Measurements from ENCODE around the gene USHBP1.
A peak's percentile ranks its signal among the peaks of the same experiment; 100 is the strongest.
"Not testable (repeated sequence)": the region's sequence is repeated elsewhere in the genome, so short reads cannot be mapped to it uniquely, and the experiment has no call there.

Gene USHBP1

DNA sequence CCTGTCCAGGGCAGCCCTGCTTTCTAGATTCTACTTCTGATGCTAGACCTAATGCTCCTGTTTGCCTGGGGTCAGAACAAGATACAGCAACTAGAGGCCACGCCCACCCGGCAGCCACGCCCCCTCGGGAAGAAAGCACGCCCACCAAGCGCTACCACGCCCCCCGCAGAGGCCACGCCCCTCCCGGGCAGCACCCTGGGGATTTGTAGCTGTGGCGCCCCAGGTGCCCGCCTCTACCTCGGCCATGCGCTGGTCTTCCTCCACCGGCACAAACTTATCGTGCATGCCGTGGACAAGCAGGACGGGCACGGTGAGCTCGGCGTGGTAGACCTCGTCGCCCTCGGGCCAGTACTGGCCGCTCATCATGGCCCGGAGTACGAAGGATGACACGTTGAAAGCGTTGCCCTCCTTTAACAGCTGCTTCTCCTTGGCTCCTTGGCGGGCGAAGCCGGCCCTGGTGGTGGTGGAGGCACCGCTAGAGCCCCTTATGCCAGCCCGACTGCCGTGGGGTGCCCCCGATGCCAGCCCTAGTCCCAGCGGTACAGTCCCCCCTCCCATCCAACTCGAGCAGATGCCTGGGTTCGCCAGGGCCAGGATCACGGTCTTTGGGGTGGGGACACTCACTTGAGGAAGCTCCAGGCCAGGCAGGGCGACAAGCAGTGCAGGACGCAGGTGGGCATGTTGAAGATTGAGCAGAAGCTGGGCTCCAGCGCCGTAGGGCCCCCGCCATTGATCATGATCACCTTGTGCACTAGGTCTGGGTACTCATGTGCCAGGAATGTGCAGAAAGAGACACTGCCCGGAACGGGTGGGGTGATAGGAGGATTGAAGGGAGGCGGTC lies 29.7 kb upstream of the USHBP1 start:
- DNase-seq, result no peak

DNA sequence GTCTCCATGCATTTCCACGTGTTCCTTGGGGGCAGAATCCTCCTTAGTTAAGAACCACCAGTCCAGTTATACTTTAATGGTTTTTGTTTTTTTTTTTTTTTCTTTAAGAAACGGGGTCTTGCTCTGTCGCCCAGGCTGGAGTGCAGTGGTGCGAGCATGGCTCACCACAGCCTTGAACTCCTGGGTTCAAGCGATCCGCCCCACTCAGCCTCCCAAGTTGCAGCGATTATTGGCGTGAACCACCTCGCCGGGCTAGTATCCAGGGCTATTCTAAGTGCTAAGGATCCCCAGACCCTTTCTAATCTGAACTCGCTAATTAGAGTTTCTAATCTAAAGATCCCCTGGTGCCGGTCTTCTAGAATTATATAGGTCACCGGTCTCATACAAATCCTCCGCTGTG lies 29.1 kb upstream of the USHBP1 start:
- no peak for DNase-seq

- DNase-seq, result peak; percentile 86
Measured at GRCh38 chr19:17292301-17293074, 27.9 kb upstream of the USHBP1 start.

- peak; percentile 83 for DNase-seq
Measured at GRCh38 chr19:17289489-17289888, 24.9 kb upstream of the USHBP1 start.

DNA sequence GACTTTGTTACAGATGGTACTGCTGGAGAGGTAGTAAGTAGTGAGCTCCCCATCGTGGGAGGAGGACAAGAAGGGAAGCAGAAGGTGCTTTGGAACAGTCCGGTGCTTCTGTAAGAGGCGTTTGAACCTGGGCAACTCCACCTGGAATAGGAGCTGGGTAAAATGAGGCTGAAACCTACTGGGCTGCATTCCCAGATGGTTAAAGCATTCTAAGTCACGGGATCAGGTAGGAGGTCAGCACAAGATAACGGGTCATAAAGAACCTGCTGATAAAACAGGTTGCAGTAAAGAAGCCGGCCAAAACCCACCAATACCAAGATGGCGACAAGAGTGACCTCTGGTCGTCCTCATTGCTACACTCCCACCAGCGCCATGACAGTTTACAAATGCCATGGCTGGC lies 22.2 kb upstream of the USHBP1 start:
- DNase-seq, result no peak

GRCh38 chr19:17286263-17286662 lies 21.7 kb upstream of the USHBP1 start:
- DNase-seq, result no peak

DNA sequence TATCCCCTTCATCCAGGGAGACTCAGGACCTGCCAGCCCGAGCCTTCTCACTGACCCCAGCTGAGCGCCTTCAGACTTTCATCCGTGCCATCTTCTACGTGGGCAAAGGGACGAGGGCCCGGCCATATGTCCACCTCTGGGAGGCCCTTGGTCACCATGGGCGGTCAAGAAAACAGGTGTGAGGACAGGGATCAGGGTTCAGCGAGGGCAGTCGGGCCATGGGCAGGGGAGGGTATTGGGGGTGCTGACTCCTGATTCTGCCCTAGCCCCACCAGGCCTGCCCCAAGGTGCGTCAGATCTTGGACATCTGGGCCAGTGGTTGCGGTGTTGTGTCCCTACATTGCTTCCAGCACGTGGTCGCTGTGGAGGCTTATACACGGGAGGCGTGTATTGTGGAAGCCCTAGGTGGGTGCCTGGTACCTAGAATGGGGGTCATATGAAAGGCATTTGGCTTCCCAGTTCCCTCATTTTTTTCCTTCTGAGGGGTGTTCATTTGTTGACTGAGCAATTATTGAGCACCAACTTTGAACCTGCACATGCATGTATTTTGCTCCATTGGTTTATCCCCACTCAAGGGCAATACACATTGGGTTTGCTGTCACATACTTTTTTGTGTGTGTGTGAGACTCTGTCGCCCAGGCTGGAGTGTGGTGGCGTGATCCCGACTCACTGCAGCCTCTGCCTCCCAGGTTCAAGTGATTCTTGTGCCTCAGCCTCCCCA lies 21.0 kb upstream of the USHBP1 start:
- DNase-seq, result no peak

- no peak for DNase-seq
Measured at GRCh38 chr19:17283504-17283996, 19.0 kb upstream of the USHBP1 start.

DNA sequence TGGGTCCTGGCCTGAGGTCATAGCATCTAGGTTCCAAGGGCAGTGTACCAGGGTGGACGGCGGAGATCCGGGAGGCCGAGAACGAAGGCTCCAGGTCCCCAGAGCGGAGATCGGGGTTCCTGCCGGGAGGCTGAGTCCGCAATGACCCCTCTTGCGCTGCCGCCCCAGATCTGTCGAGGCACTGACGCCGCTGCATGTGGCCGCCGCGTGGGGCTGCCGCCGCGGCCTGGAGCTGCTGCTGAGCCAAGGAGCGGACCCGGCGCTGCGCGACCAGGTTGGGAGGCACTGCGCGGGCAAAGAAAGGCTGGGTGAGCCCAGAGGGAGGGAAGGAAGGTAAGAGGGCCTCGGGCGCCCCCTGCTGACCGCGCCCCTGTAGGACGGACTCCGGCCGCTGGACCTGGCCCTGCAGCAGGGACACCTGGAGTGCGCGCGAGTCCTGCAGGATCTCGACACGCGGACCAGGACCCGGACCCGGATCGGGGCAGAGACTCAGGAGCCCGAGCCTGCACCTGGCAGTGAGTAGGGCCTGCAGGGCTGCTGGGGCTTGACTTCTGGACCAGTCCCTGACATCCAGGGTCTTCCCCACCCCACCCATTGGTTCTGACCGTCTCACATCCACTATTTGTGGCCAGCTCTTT lies 18.1 kb upstream of the USHBP1 start:
- peak; percentile 70 for DNase-seq

DNA sequence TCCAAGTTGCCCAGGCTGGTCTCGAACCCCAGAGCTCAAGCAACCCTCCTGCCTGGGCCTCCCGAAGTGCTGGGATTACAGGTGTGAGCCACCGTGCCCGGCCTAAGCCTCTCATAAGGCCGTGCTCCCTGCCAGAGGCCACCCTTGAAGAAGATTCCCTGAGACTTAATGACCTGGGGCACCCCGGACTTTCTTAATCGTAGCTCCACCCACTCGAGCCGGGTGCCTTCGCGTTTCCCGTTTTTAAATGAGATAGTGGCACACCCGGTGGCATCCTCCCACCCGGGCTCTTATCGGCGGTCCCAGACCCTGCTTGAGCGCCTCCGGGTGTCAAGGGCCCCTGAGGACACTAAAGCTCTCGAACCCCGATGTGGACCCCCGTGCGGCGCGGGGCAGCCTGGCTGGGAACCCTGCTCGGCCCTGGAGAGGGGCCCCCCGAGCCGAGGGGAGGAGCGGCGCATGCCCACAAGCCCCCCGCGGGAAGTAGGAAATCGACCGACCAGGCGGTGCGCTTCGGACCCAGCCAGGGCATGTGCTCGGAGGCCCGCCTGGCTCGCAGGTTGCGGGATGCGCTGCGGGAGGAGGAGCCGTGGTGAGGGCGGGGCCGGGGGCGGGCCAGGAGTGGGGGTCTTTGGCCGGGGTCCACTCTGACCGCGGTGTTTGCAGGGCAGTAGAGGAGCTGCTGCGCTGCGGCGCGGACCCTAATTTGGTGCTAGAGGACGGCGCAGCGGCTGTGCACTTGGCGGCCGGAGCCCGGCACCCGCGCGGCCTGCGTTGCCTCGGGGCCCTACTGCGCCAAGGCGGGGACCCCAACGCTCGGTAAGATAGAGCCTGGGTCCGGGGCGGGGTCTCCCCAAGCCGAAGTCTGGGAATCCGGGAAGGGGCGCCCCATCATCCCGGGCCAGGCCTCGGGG lies 17.1 kb upstream of the USHBP1 start, which contains the start of gene ANKLE1:
Gene ANKLE1 (plus strand): TSS at position 511 of the 914 bp plus-strand sequence. CDS start 20 bp downstream, at position 531.
- peak; percentile 17 for DNase-seq

GRCh38 chr19:17279436-17279835 lies 14.9 kb upstream of the USHBP1 start:
- no peak for DNase-seq

- no peak for DNase-seq
Measured at GRCh38 chr19:17275441-17276175, 11.1 kb upstream of the USHBP1 start.

- not testable (repeated sequence) for DNase-seq
Measured at GRCh38 chr19:17274892-17275291, 10.3 kb upstream of the USHBP1 start.

- DNase-seq, result no peak
Measured at GRCh38 chr19:17268754-17269153, 4.2 kb upstream of the USHBP1 start.

DNA sequence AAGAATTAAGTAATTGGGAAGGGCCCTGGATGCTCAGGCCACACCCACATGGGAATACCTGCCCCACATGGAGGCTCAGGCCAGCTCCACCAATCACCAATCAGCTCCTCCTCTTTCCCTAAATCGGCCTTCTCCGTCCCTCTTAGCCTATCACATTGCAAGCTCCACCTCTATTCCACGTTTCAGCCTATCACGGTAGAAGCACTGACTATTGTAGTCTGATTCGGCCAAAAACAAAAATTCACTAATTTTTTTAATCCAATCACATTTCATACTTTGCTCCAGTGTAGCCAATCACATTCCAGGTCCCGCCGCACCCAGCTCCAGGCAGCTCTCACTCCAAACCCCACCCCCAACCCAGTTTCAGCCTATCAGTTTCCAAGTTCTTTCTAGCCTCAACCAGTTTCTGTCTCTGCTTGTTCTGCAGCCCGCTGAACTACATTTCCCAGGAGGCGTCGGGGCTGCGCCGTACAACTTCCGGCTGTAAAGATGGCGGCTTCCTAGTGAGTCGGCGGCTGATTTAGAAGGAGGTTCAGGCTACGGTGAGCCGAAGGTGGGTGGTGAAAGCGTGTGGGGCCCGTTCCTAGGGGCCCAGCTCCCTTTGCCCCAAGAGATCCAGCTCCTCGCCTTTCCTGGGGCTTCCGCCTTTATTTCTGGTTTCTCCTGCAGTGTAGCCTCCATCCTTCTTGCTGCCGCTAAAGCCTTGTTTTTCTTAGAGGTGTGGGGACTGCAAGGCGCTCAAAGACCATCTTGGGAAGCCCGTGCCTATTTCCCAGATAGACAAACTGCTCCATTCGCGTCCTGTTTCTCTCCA lies 2.6 kb upstream of the USHBP1 start, which contains the start of gene BABAM1:
Gene BABAM1 (plus strand): TSS at position 469 of the 814 bp plus-strand sequence. CDS start 1,364 bp downstream, outside the sequence.
- DNase-seq, result peak; percentile 99

- no peak for DNase-seq
Measured at GRCh38 chr19:17266589-17266974, 2.0 kb upstream of the USHBP1 start.

- no peak for DNase-seq
Measured at GRCh38 chr19:17266026-17266425, 1.5 kb upstream of the USHBP1 start.

DNA sequence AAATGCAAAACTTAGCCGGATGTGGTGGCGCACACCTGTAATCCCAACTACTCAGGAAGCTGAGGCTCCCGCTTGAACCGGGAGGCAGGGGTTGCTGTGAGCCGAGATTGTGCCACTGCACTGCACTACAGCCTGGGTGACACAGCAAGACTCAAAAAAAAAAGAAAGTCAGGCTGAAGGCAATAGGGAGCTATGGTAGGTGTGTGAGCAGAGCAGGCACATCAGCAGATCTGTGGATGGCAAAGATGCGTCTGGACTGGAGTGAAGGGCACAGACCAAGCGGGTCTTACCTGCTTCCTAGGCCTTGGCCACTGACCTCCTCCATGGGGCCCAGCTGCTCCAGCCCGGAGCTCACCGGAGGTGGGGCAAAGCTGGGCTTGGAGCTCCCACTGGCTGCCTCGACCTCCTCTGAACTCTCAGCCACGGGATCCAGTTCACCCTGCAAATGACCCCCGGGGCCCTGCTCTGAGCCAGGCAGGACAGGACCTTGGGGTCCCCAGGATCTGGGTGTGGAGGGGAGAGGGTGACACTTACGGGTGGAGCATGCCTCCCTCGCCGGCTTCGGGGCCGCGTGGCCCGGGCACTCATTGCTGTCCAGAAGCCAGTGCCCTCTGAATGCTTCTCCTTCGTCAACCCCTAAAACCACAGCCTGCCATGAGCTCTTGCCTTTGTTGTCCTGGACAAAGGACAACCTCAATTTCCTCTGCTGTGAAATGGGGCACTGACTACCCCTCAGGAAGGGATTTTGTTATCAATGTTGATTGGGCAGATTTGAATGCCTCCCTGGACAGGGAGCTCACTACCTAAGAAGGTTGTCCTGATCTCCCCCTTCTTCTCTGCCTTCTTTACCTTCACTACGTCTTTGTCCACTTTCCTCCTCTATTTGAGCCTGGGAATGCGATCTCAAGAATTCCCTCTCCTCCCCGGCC lies 569 bp downstream of the USHBP1 start:
- DNase-seq, result no peak
